ENCODE results near the gene TRAM2. TPM values are rescaled to one million over a fixed set of nuclear protein-coding genes. Genes with fewer than 3 reads are reported as not detected.
A peak's percentile ranks its signal among the peaks of the same experiment; 100 is the strongest.

TRAM2 gene
- total and polyA plus RNA-seq, 2 donors (not counting 3 experiments of a cell fraction or from before 2014, with no cell fraction given): 85.7 to 98.6 TPM

- H4K20me1 ChIP-seq (replicated peaks; ENCODE audit: control insufficient read depth, extremely low read depth, insufficient read depth, low read length): no peaks in the 10 kb centered on the region
- H3K36me3 ChIP-seq (ENCODE audit: control insufficient read depth in 2 of 2, extremely low read depth in 1 of 2, insufficient read depth in 2 of 2, low read length in 2 of 2): peaks cover under 1 to 7% of the 10 kb centered on the region in 2 experiments
- intact Hi-C loops (cut with micrococcal nuclease) (no loop called here), dilution Hi-C loops (cut with MboI; ENCODE audit: extremely low pct_ligation_motif_present, low sequenced_read_pairs) (loop anchor here (25.0 kb wide), 1 partner anchor 126 kb away; the partner anchor contains the start of gene EFHC1)
- no peaks in the 10 kb centered on the region for H3K9me1 ChIP-seq (replicated peaks; ENCODE audit: control insufficient read depth, extremely low read depth, insufficient read depth, low read length)
- no peak for TF ChIP-seq FOS (IDR thresholded peaks at IDR 0.05; ENCODE audit: borderline replicate concordance, insufficient read depth, low read length)
- no peak for TF ChIP-seq CTCF (IDR thresholded peaks at IDR 0.05; ENCODE audit: extremely low read depth in 1 of 2, insufficient read depth in 1 of 2, low read depth in 1 of 2, low read length in 2 of 2)
- TF ChIP-seq POLR2A (IDR thresholded peaks at IDR 0.05; ENCODE audit: low read depth, low read length): no peak
- TF ChIP-seq POLR2AphosphoS5 (IDR thresholded peaks at IDR 0.05; ENCODE audit: insufficient read depth, low read depth, low read length): no peak
- TF ChIP-seq MAX (IDR thresholded peaks at IDR 0.05; ENCODE audit: insufficient read depth, insufficient read length): no peak
- TF ChIP-seq MYC (IDR thresholded peaks at IDR 0.05; ENCODE audit: low read depth, low read length): no peak
- TF ChIP-seq GATA2 (IDR thresholded peaks at IDR 0.05; ENCODE audit: insufficient read depth, insufficient read length, low read depth, low read length): no peak
- no peak for TF ChIP-seq EZH2 (IDR thresholded peaks at IDR 0.05; ENCODE audit: borderline replicate concordance, low read depth, low read length, severe bottlenecking)
- TF ChIP-seq JUN (IDR thresholded peaks at IDR 0.05; ENCODE audit: borderline replicate concordance, insufficient read depth, insufficient read length, low read depth): no peak
- POLR2A ChIA-PET: no interaction called here
- no peak overlapping the region for H3K4me3 ChIP-seq (replicated peaks in 1 of 3; ENCODE audit: insufficient read depth in 1 of 3, low read depth in 1 of 3, low read length in 3 of 3)
- H3K79me2 ChIP-seq (ENCODE audit: control insufficient read depth, insufficient read depth, low read length): peaks cover 78% of the 10 kb centered on the region
- peak overlapping the region; percentile 74 for H3K27ac ChIP-seq (ENCODE audit: insufficient read depth, low read depth, low read length)
- H3K4me2 ChIP-seq (ENCODE audit: insufficient read depth, low read length): peak overlapping the region; percentile 35
- H3K9ac ChIP-seq (replicated peaks; ENCODE audit: extremely low read depth, insufficient read depth, low read length): no peak overlapping the region
- FAIRE-seq (no peak), DNase-seq (ENCODE audit: low read depth, low spot score) (no peak)
- peaks cover 86% of the 10 kb centered on the region for H3K4me1 ChIP-seq (ENCODE audit: control insufficient read depth, extremely low read depth, insufficient read depth, low read length)
- no peak overlapping the region for H2AFZ ChIP-seq (ENCODE audit: low read depth, low read length)
- no TSS peak for BruUV-seq (replicated peaks)
- H3K27me3 ChIP-seq (ENCODE audit: control insufficient read depth in 2 of 2, insufficient read depth in 2 of 2, low read length in 2 of 2): no peaks in the 10 kb centered on the region
- CTCF ChIA-PET: interaction anchor here (1.6 kb wide), 1 partner anchor 10 kb away, joined by 4 read pairs; no protein-coding TSS in a partner anchor
- no peaks in the 10 kb centered on the region for H3K9me3 ChIP-seq (replicated peaks; ENCODE audit: control insufficient read depth, insufficient read depth, low read length)
These were observed 38.5 kb downstream of the TRAM2 start for GRCh38 chr6:52538252-52538900.

Measured in endothelial cell of umbilical vein (primary cell).